Endothelial cell of umbilical vein (primary cell): Measurements from ENCODE around the gene ATXN10. TPM values are rescaled to one million over a fixed set of nuclear protein-coding genes. Genes with fewer than 3 reads are reported as not detected.

Experiments used
- BruUV-seq: library from RNA; stranded (reverse); fragments of 400-500 nt; replicated peaks from 2 replicates; lab custom pipeline; 2021; lab: Mats Ljungman, UMichigan
- CTCF ChIA-PET: fragments of 300-600, 350-600 bp; sonication (Branson Sonifier 250); formaldehyde crosslinking; loops from one replicate; lab custom pipeline; 2021; ENCODE audit warnings: antibody characterized with exemption, inconsistent platforms; lab: Charles Lee
- POLR2A ChIA-PET: fragments of 300-600, 350-600 bp; sonication (Branson Sonifier 250); formaldehyde crosslinking; loops from one replicate; lab custom pipeline; 2021; ENCODE audit warnings: antibody characterized with exemption, inconsistent platforms; lab: Charles Lee
- DNase-seq: peaks from one replicate; pipeline ENCODE4 v3.0.0-alpha.2; 2011; ENCODE audit warnings: low read depth, low spot score
- FAIRE-seq: peaks from 2 replicates; lab custom pipeline; 2011; peaks lifted over from hg19 to GRCh38; lab: Jason Lieb, UNC
- H2AFZ ChIP-seq: 2 replicates; pipeline ENCODE4 v1.6.0; 2012; ENCODE audit warnings: low read depth, low read length, control low read depth, inconsistent platforms
- H3K27ac ChIP-seq: 2 replicates; pipeline ENCODE4 v1.5.1; 2011; ENCODE audit warnings: low read depth, mild to moderate bottlenecking, control low read depth, low read length, moderate library complexity; ENCODE audit not compliant: insufficient read depth
- H3K27me3 ChIP-seq, 2 experiments: 2 replicates each; pipeline versions ENCODE4 v1.6.0 to v1.6.1; 2011; ENCODE audit warnings: low read length in 2 of 2, mixed read lengths in 1 of 2; ENCODE audit not compliant: control insufficient read depth in 2 of 2, insufficient read depth in 2 of 2
- H3K36me3 ChIP-seq, 2 experiments: 2 replicates in 1 of 2; 3 replicates in 1 of 2; pipeline ENCODE4 v1.5.1; 2011; ENCODE audit warnings: low read length in 2 of 2, mild to moderate bottlenecking in 1 of 2, moderate library complexity in 1 of 2; ENCODE audit not compliant: control insufficient read depth in 2 of 2, insufficient read depth in 2 of 2; ENCODE audit errors: extremely low read depth in 1 of 2
- H3K4me1 ChIP-seq: 3 replicates; pipeline ENCODE4 v1.5.1; 2011; ENCODE audit warnings: mild to moderate bottlenecking, low read length; ENCODE audit not compliant: control insufficient read depth, insufficient read depth; ENCODE audit errors: extremely low read depth
- H3K4me2 ChIP-seq: 2 replicates; pipeline ENCODE4 v1.6.1; 2011; ENCODE audit warnings: low read length, control low read depth, mixed read lengths; ENCODE audit not compliant: insufficient read depth
- H3K4me3 ChIP-seq, 3 experiments: fragments of 200-600 bp in 1 of 3; sonication (generic), shearing (Covaris generic) in 1 of 3; replicated peaks in 1 of 3; 2 replicates each; pipeline ENCODE4 v1.5.1; 2011 to 2016; ENCODE audit warnings: control low read depth in 3 of 3, low read length in 3 of 3, mild to moderate bottlenecking in 2 of 3, inconsistent platforms in 1 of 3, low read depth in 1 of 3, moderate library complexity in 1 of 3; ENCODE audit not compliant: insufficient read depth in 1 of 3
- H3K79me2 ChIP-seq: 2 replicates; pipeline ENCODE4 v1.6.0; 2012; ENCODE audit warnings: low read length, inconsistent platforms; ENCODE audit not compliant: control insufficient read depth, insufficient read depth
- H3K9ac ChIP-seq: replicated peaks from 2 replicates; pipeline ENCODE3; 2011; ENCODE audit warnings: low read length, control low read depth; ENCODE audit not compliant: insufficient read depth; ENCODE audit errors: extremely low read depth
- H3K9me1 ChIP-seq: replicated peaks from 3 replicates; pipeline ENCODE4 v1.6.0; 2011; ENCODE audit warnings: mild to moderate bottlenecking, low read length; ENCODE audit not compliant: control insufficient read depth, insufficient read depth; ENCODE audit errors: extremely low read depth
- H3K9me3 ChIP-seq: replicated peaks from 2 replicates; pipeline ENCODE4 v1.5.1; 2012; ENCODE audit warnings: low read length, inconsistent platforms; ENCODE audit not compliant: control insufficient read depth, insufficient read depth
- H4K20me1 ChIP-seq: replicated peaks from 2 replicates; pipeline ENCODE3; 2011; ENCODE audit warnings: mild to moderate bottlenecking, low read length; ENCODE audit not compliant: control insufficient read depth, insufficient read depth; ENCODE audit errors: extremely low read depth
- CTCF ChIP-seq, 2 donors: IDR thresholded peaks; 1 replicate in 1 of 2; 2 replicates in 1 of 2; pipeline ENCODE4 v1.5.1; 2011; ENCODE audit warnings: low read length in 2 of 2, mild to moderate bottlenecking in 2 of 2, moderate library complexity in 2 of 2, control low read depth in 1 of 2, inconsistent platforms in 1 of 2, low read depth in 1 of 2; ENCODE audit not compliant: insufficient read depth in 1 of 2; ENCODE audit errors: extremely low read depth in 1 of 2
- EZH2 ChIP-seq: IDR thresholded peaks from 2 replicates; pipeline ENCODE4 v1.6.1; 2012; ENCODE audit warnings: borderline replicate concordance, low read depth, mild to moderate bottlenecking, moderate library complexity, low read length, inconsistent platforms; ENCODE audit not compliant: severe bottlenecking
- FOS ChIP-seq: IDR thresholded peaks from 2 replicates; pipeline ENCODE4 v1.6.1; 2011; ENCODE audit warnings: mild to moderate bottlenecking, low read length, moderate library complexity, borderline replicate concordance; ENCODE audit not compliant: insufficient read depth
- GATA2 ChIP-seq: IDR thresholded peaks from 2 replicates; pipeline ENCODE4 v1.7.0; 2011; ENCODE audit warnings: low read depth, mild to moderate bottlenecking, moderate library complexity, mixed read lengths, low read length; ENCODE audit not compliant: insufficient read length, insufficient read depth
- JUN ChIP-seq: IDR thresholded peaks from 2 replicates; pipeline ENCODE4 v1.6.1; 2011; ENCODE audit warnings: borderline replicate concordance, low read depth; ENCODE audit not compliant: insufficient read length, insufficient read depth
- MAX ChIP-seq: IDR thresholded peaks from 2 replicates; pipeline ENCODE4 v1.6.1; 2011; ENCODE audit not compliant: insufficient read depth, insufficient read length
- POLR2A ChIP-seq: IDR thresholded peaks from 2 replicates; pipeline ENCODE4 v1.6.1; 2012; ENCODE audit warnings: low read depth, mild to moderate bottlenecking, control low read depth, low read length
- POLR2AphosphoS5 ChIP-seq: IDR thresholded peaks from 2 replicates; pipeline ENCODE4 v1.6.1; 2012; ENCODE audit warnings: low read depth, mild to moderate bottlenecking, control low read depth, low read length, moderate library complexity; ENCODE audit not compliant: insufficient read depth
- dilution Hi-C: fragments of 300-500 bp; cut with MboI; formaldehyde crosslinking; loops from one replicate; pipeline ENCODE4 v1.15.0; 2019; ENCODE audit warnings: low sequenced_read_pairs; ENCODE audit not compliant: extremely low pct_ligation_motif_present
- intact Hi-C: fragments of 100-400 bp; cut with micrococcal nuclease; formaldehyde crosslinking; loops from one replicate; pipeline ENCODE4 v1.10.0; 2022
- polyA plus RNA-seq, 4 experiments: library from polyadenylated mRNA; depleted of rRNA in 3 of 4; stranded (reverse) in 3 of 4; unstranded in 1 of 4; fragments of >200 nt; gene quantifications; 2 replicates each; pipeline versions ENCODE4 v1.2.1 to v1.2.3, GENCODE V29; 2011 to 2012; ENCODE audit warnings: missing spikeins in 1 of 4
- total RNA-seq: library from RNA; stranded (reverse); gene quantifications from 2 replicates; pipeline ENCODE4 v1.2.3, GENCODE V29; 2021

Gene ATXN10
- total and polyA plus RNA-seq, 2 donors (not counting 3 experiments of a cell fraction or from before 2014, with no cell fraction given) = 73.2 to 91.9 TPM

GRCh38 chr22:45838305-45838887 lies 166.8 kb downstream of the ATXN10 start:
- ChIA-PET CTCF (interaction anchor here (0.8 kb wide), 1 partner anchor 106 kb away, joined by 3 read pairs; no protein-coding TSS in a partner anchor), POLR2A (no interaction called here)
- no peak for DNase-seq
- TF ChIP-seq MAX (no peak), JUN (no peak), FOS (no peak), POLR2A (no peak), GATA2 (no peak), POLR2AphosphoS5 (no peak), CTCF (IDR thresholded peaks at IDR 0.05; ENCODE audit: extremely low read depth in 1 of 2, insufficient read depth in 1 of 2, low read depth in 1 of 2, low read length in 2 of 2) (no peak), EZH2 (no peak)
- BruUV-seq = no TSS peak
- no peak overlapping the region for H2AFZ ChIP-seq
- no peak for FAIRE-seq
- intact Hi-C loops = no loop called here
- no peaks in the 10 kb centered on the region for H3K4me1 ChIP-seq
- no peak overlapping the region for H3K4me2 ChIP-seq
- H3K27me3 ChIP-seq = no peaks in the 10 kb centered on the region
- H3K27ac ChIP-seq = no peak overlapping the region
- no peak overlapping the region for H3K4me3 ChIP-seq
- dilution Hi-C loops = no loop called here
- H4K20me1 ChIP-seq = no peaks in the 10 kb centered on the region
- H3K9ac ChIP-seq = no peak overlapping the region
- H3K9me3 ChIP-seq = no peaks in the 10 kb centered on the region
- no peaks in the 10 kb centered on the region for H3K9me1 ChIP-seq
- no peaks in the 10 kb centered on the region for H3K36me3 ChIP-seq
- no peaks in the 10 kb centered on the region for H3K79me2 ChIP-seq
